Activated T-helper 1 cell treated with anti-CD3 and anti-CD28 coated beads, Interleukin-12 subunit alpha, Interleukin-12 subunit beta, Interleukin-2, Interleukin-4 antibody, amounts not matched to agents 30 ng/mL and 10 ng/mL and 1 ng/mL, durations not matched to agents 14 hours and 24 hours and 36 hours (primary cell): ENCODE measurements around the gene RYR2. TPM values are rescaled to one million over a fixed set of nuclear protein-coding genes. Genes with fewer than 3 reads are reported as not detected.
"Not testable (repeated sequence)": the region's sequence is repeated elsewhere in the genome, so short reads cannot be mapped to it uniquely, and the experiment has no call there.

Source experiments
- DNase-seq: peaks from one replicate; pipeline ENCODE4 v3.0.0; 2021; ENCODE audit warnings: low spot score
- H3K27ac Mint-ChIP-seq: one replicate; pipeline ENCODE4 v1.8.0; 2021; ENCODE audit warnings: mild to moderate bottlenecking, mixed read lengths
- H3K27me3 Mint-ChIP-seq: one replicate; pipeline ENCODE4 v1.8.0; 2022; ENCODE audit warnings: mild to moderate bottlenecking, moderate library complexity, mixed read lengths; ENCODE audit not compliant: insufficient read depth
- H3K36me3 Mint-ChIP-seq: one replicate; pipeline ENCODE4 v1.8.0; 2021; ENCODE audit warnings: low read depth, mixed read lengths
- H3K4me1 Mint-ChIP-seq: one replicate; pipeline ENCODE4 v1.8.0; 2021; ENCODE audit warnings: low read depth, mixed read lengths
- H3K4me3 Mint-ChIP-seq: one replicate; pipeline ENCODE4 v1.8.0; 2021; ENCODE audit warnings: mild to moderate bottlenecking, moderate library complexity, mixed read lengths
- H3K9me3 Mint-ChIP-seq: one replicate; pipeline ENCODE4 v1.8.0; 2021; ENCODE audit warnings: mixed read lengths
- intact Hi-C: fragments of 100-400 bp; cut with micrococcal nuclease; formaldehyde crosslinking; loops from one replicate; pipeline ENCODE4 v1.15.1; 2024
- total RNA-seq: library from RNA; stranded (reverse); gene quantifications from 2 replicates; pipeline ENCODE4 v1.2.3, GENCODE V29; 2022

Gene RYR2
- total RNA-seq, 1 donor from 2014 or later = not detected

DNA sequence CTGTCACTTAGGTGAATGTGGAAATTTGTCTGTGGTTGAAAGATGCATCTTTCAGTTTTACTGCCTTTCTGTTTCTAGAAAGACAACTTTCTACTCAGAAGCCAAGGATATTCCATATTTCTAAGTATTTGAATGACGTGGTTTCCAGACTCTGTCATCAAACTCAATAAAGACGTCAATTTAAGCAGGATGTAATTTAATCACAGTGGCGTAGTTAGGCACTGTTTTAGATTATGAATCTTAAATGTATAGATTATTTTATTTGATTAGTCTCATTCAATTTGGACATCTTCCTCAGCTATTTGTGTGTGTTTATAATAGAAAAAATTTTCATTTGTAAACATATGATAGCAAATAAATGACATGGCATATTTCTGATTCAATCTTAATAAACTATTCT lies 298.9 kb downstream of the RYR2 start:
- no peak for DNase-seq
- Mint-ChIP-seq H3K27me3 (no peaks in the 10 kb centered on the region), H3K4me3 (no peak overlapping the region), H3K27ac (no peak overlapping the region), H3K9me3 (no peaks in the 10 kb centered on the region), H3K4me1 (no peaks in the 10 kb centered on the region), H3K36me3 (no peaks in the 10 kb centered on the region)
- intact Hi-C loops = no loop called here

DNA sequence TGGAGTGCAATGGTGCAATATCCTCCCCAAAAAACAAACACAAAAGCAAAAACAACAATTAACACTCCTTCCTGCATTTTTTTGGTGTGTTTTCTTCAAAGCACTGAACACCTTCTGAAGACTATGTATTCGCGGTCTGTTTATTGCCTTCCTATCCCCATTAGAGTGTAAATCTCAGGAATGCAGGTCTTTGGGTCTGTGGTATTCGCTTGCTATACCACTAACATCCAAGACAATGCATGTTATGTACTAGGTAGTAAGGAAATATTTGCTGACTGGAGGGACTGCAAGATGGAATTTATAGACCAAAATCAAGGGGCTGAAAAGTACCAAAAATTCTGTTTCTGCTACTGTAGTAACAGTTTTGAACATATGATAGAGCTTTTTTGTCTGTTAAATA lies 299.4 kb downstream of the RYR2 start:
- Mint-ChIP-seq H3K27me3 (no peaks in the 10 kb centered on the region), H3K36me3 (no peaks in the 10 kb centered on the region), H3K4me1 (no peaks in the 10 kb centered on the region), H3K9me3 (no peaks in the 10 kb centered on the region), H3K27ac (no peak overlapping the region), H3K4me3 (no peak overlapping the region)
- DNase-seq = no peak
- intact Hi-C loops = no loop called here

DNA sequence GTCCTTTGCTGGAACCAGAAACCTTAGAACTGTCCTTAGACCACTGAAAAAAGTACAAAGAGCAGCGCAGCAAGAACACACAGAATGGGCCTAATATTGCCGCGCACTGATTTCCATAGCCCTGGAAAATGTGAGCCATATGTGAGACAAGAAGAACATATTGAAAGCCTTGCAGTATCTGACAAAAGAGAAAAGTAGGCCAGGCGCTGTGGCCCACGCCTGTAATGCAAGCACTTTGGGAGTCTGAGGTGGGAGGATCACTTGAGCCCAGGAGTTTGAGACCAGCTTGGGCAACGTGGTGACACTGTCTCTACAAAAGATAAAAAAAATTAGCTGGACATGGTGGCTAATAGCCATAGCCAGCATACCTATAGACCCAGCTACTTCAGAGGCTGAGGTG lies 300.7 kb downstream of the RYR2 start:
- no peaks in the 10 kb centered on the region for H3K9me3 Mint-ChIP-seq
- DNase-seq = no peak
- no peaks in the 10 kb centered on the region for H3K36me3 Mint-ChIP-seq
- intact Hi-C loops = no loop called here
- no peak overlapping the region for H3K27ac Mint-ChIP-seq
- H3K4me1 Mint-ChIP-seq = no peaks in the 10 kb centered on the region
- H3K4me3 Mint-ChIP-seq = no peak overlapping the region
- H3K27me3 Mint-ChIP-seq = no peaks in the 10 kb centered on the region

DNA sequence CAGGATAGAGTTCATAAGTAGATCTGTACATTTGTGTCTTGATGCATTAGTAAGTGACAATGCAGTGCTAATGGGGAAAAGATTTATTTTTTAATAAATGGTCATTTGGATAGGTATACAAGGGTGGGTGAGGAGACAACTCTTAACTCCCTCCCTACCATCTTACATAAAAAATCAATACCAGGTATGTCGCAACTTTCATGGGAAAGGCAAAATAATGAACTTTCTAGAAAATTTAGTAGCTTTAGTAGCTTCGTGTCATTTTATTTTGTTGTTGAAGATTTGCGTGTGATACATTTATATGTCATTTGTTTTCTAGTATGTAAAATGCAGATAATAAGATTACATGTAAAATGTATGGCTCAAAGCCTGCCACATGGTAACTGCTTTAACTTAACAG lies 310.8 kb downstream of the RYR2 start:
- Mint-ChIP-seq H3K27ac (no peak overlapping the region), H3K4me1 (no peaks in the 10 kb centered on the region), H3K36me3 (no peaks in the 10 kb centered on the region), H3K4me3 (no peak overlapping the region), H3K9me3 (no peaks in the 10 kb centered on the region), H3K27me3 (no peaks in the 10 kb centered on the region)
- intact Hi-C loops = no loop called here
- DNase-seq = no peak

DNA sequence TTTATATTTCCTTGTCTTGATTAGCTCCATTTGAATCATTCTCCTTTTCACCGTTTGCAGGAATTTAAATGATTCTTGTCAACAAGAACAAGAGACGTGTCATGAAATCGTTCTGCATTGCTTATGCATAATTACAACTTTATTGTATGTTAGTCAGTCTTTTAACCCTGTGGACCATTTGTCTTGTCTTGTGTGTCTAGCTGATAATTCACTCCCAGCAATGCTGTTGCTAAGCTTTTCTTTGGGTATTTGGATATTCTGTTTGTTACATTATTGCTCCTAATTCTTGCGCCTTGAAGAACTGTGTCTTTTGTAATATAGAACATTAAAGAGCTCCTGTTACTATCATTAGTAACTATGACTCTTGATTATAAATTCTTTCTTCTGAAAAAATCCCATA lies 311.9 kb downstream of the RYR2 start:
- no peaks in the 10 kb centered on the region for H3K27me3 Mint-ChIP-seq
- H3K4me1 Mint-ChIP-seq = no peaks in the 10 kb centered on the region
- intact Hi-C loops = no loop called here
- DNase-seq = no peak
- no peaks in the 10 kb centered on the region for H3K9me3 Mint-ChIP-seq
- no peak overlapping the region for H3K4me3 Mint-ChIP-seq
- H3K36me3 Mint-ChIP-seq = no peaks in the 10 kb centered on the region
- H3K27ac Mint-ChIP-seq = no peak overlapping the region

DNA sequence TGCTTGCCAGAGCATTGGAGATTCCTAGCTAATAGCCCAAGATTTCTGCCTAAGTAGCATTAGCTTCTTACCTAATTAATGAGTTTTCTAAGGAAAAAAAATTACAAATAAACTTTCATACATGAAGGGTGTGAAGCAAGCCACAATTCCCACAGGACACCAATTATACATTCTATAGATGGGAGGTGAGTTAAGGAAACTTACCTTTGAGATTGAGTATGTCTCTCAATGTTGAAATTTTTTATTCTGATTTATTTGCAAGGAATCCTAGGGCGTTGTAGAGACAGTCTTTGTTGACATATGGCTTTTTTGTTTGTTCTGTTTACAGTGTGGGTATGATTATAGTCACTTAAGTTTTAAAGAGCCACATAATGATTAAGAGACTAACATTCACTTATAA lies 313.0 kb downstream of the RYR2 start:
- DNase-seq = no peak
- no peaks in the 10 kb centered on the region for H3K36me3 Mint-ChIP-seq
- H3K27me3 Mint-ChIP-seq = no peaks in the 10 kb centered on the region
- H3K9me3 Mint-ChIP-seq = no peaks in the 10 kb centered on the region
- H3K27ac Mint-ChIP-seq = no peak overlapping the region
- H3K4me1 Mint-ChIP-seq = no peaks in the 10 kb centered on the region
- H3K4me3 Mint-ChIP-seq = no peak overlapping the region
- intact Hi-C loops = no loop called here

DNA sequence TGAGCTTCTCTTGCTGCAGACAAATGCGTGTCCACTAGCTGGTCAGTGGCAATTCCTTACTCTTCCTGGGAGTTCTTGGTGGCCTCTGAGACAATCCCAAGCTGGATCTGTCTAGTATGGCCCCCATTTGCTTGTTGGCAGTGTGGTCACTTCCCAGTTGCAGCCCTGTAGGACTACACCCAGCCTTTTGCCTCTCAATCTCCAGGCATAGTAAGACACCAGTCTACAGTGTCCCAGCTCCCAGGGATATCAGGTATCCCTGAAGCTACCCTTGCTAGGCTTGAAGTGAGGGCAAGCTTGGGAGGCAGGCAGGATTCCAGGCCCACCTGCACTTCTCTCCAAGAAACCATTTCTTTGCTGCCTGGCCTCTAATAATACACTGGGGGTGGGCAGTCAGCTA lies 316.6 kb downstream of the RYR2 start:
- Mint-ChIP-seq H3K9me3 (no peaks in the 10 kb centered on the region), H3K36me3 (no peaks in the 10 kb centered on the region), H3K27ac (no peak overlapping the region), H3K27me3 (no peaks in the 10 kb centered on the region), H3K4me1 (no peaks in the 10 kb centered on the region), H3K4me3 (no peak overlapping the region)
- no peak for DNase-seq
- intact Hi-C loops = no loop called here

DNA sequence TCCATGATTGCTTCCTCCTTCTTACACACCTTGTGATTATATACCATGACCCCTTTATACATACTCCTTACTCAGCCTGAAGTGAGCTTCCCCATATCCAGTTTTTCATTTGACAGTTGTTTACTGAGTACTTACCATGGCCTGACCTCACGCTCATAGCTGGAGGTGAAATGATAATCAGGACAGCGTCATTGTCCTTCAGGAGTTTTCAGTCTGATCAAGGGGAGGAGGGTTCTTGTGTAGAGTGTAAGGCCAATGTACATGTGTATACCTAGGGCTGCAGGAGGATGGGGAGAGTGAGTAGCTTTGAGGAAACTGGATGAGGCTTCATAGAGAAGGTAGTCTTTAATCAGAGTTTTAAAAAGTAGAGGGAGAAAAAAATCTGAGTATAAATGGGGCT lies 325.8 kb downstream of the RYR2 start:
- no peaks in the 10 kb centered on the region for H3K4me1 Mint-ChIP-seq
- intact Hi-C loops = no loop called here
- no peak overlapping the region for H3K27ac Mint-ChIP-seq
- no peaks in the 10 kb centered on the region for H3K9me3 Mint-ChIP-seq
- no peak overlapping the region for H3K4me3 Mint-ChIP-seq
- H3K36me3 Mint-ChIP-seq = no peaks in the 10 kb centered on the region
- H3K27me3 Mint-ChIP-seq = no peaks in the 10 kb centered on the region
- no peak for DNase-seq

DNA sequence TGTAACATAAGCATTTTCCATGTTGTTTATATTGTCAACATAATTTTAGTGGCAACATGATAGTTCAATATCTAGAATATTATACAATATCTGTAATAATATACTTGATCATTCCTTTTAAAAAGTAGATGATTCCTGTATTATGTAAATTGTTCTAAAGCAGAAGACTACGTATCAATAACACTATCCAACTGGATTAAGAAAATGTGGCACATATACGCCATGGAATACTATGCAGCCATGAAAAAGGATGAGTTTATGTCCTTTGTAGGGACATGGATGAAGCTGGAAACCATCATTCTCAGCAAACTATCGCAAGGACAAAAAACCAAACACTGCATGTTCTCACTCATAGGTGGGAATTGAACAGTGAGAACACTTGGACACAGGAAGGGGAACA lies 329.5 kb downstream of the RYR2 start:
- H3K4me1 Mint-ChIP-seq, H3K9me3 Mint-ChIP-seq, DNase-seq, H3K4me3 Mint-ChIP-seq, intact Hi-C loops, H3K36me3 Mint-ChIP-seq, H3K27ac Mint-ChIP-seq, H3K27me3 Mint-ChIP-seq: not testable (repeated sequence)

DNA sequence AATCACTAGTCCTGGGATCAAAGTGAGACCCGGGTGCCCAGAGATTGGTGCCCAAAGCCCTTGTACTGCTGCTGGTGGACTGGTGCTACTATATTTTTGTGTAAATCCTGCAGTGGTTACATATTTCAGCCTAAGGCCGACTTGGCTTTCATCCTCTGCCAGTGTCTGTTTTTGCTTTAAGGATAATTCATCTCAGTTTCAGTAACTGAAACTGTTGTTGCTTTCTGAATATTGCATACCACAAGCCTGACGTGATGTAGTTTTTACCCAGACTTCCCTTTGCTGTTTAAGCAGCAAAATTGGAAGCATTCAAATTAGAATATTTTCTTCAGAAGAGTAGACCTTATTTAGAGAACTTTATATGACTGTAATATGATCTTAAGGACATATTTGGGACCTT lies 341.8 kb downstream of the RYR2 start:
- H3K4me1 Mint-ChIP-seq = no peaks in the 10 kb centered on the region
- H3K4me3 Mint-ChIP-seq = no peak overlapping the region
- intact Hi-C loops = no loop called here
- no peak overlapping the region for H3K27ac Mint-ChIP-seq
- H3K27me3 Mint-ChIP-seq = no peaks in the 10 kb centered on the region
- DNase-seq = no peak
- no peaks in the 10 kb centered on the region for H3K9me3 Mint-ChIP-seq
- H3K36me3 Mint-ChIP-seq = no peaks in the 10 kb centered on the region

DNA sequence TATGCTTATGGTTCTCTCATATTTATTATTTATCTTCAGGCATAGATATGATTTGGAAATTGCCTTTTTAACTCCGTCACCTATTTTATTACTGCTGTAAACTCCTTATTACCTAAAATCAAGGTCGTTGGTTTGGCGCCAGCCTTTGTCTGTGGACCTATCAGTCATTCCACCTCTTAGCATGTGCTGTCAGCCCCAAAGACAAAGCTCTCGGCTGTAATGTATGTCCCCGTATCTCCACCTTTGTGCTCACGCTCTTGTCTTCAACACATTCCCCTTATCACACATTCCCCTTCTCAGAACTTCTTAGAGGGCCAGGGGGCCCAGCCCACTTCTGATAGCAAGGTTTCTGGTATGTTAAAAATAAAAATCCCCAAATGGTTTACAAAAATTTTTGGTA lies 342.2 kb downstream of the RYR2 start:
- Mint-ChIP-seq H3K27me3 (no peaks in the 10 kb centered on the region), H3K36me3 (no peaks in the 10 kb centered on the region), H3K27ac (no peak overlapping the region), H3K4me1 (no peaks in the 10 kb centered on the region), H3K9me3 (no peaks in the 10 kb centered on the region), H3K4me3 (no peak overlapping the region)
- no peak for DNase-seq
- intact Hi-C loops = no loop called here

DNA sequence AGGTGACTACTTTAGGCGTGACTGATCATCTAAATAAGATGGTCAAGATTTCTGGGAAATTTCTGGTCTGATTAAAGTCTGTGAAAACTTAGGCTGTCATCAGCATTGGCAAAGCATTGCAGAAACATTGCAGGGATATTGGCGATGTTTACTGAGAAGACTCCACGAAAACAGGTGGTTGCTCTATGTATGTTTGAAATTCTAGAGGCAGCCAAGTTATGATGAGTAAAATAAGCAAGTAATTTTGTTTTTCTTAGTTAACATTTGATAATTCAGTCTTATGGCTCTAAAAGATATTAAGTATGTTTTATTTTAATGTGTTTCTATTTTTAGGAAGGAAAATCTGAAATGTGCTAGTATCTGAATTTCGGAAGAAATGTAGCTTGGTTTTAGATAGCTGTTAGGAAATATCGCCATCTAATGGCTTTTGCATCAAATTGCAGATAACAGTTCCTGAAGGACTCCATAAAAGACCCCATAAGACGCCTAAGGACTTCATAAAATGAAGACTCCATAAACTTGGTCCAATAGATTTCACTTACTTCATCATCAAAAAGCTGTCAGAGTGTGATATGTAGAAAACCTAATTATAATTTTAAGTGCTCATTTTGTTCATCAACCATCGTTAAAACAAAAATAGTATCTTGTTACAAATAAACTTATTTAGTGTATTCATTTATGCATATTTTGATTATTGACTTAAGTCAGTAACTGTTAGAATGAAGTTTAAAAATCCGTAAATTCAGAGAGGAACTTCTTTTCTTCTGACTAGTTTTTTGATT lies 344.6 kb downstream of the RYR2 start:
- Mint-ChIP-seq H3K27me3 (no peaks in the 10 kb centered on the region), H3K36me3 (no peaks in the 10 kb centered on the region), H3K27ac (no peak overlapping the region), H3K9me3 (no peaks in the 10 kb centered on the region), H3K4me3 (no peak overlapping the region), H3K4me1 (no peaks in the 10 kb centered on the region)
- DNase-seq = no peak
- intact Hi-C loops = loop anchor here (2.0 to 5.0 kb wide), 2 partner anchors 779 to 1284 kb away; no protein-coding TSS in a partner anchor

DNA sequence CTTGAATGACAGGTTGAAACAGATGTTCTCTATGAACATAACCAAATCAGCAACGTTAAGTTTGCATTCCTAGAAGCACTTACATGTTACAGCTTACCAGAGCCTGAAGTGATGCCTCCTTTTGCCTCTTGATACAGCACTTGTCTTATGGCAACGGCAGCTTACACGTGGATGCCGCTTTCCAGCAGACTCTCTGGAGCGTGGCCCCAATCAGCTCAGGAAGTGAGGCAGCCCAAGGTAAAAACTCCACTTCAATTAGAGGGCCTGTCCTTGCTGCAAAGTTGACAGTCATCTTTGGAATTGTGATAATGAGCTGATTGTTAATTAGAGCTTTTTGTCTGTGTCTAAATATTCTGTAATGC lies 345.1 kb downstream of the RYR2 start:
- intact Hi-C loops = loop anchor here (2.0 to 5.0 kb wide), 2 partner anchors 780 to 1284 kb away; no protein-coding TSS in a partner anchor
- Mint-ChIP-seq H3K27me3 (no peaks in the 10 kb centered on the region), H3K9me3 (no peaks in the 10 kb centered on the region), H3K4me1 (no peaks in the 10 kb centered on the region), H3K36me3 (no peaks in the 10 kb centered on the region), H3K4me3 (no peak overlapping the region), H3K27ac (no peak overlapping the region)
- DNase-seq = no peak

DNA sequence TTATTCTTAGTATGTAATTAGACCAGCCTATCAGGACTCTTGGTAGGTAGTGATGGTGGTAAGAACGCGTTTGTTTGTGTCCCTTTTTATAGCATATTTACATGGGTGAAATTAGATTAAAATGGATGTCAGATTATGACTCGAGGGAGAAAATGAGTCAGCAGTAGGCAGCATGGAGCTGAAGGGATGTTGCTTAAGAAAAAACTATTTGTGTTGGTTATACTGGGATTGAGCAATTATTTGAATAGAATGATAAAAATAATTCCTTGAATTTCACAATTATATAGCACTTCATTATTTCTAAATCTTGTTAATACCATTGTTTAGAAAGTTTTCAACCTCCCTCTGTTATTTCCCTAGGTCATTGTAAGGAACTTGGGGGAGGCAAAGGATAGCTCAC lies 348.8 kb downstream of the RYR2 start:
- no peaks in the 10 kb centered on the region for H3K27me3 Mint-ChIP-seq
- no peak for DNase-seq
- no peaks in the 10 kb centered on the region for H3K9me3 Mint-ChIP-seq
- no peaks in the 10 kb centered on the region for H3K4me1 Mint-ChIP-seq
- intact Hi-C loops = no loop called here
- H3K36me3 Mint-ChIP-seq = no peaks in the 10 kb centered on the region
- H3K27ac Mint-ChIP-seq = no peak overlapping the region
- no peak overlapping the region for H3K4me3 Mint-ChIP-seq
